Activated CD8-positive, alpha-beta memory T cell treated with anti-CD3 and anti-CD28 coated beads, Interleukin-2, amount 50 U/mL, for 48 hours (primary cell): ENCODE data around the gene ARFGAP3.

Source experiments
- DNase-seq: peaks from one replicate; pipeline ENCODE4 v3.0.0-alpha.2; 2020

ARFGAP3 gene

DNA sequence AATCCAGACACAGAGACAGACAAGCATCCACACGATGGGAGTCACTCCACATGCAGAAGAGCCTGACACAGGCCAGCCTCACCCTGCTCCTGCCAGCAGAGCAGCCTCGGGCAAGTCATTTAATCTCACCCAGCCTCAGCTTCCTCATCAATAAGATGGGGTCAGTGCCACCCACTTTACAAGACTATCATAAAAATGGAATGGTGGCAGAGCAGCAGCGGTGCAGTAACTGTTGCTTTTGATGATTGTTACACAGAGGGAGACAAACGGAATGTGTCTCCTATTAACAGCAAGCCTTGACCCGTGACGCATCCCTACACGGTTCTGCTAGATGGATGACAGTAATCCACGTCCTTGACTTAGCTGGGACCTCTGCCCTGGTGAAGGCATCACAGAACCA lies 26.0 kb upstream of the ARFGAP3 start:
- DNase-seq = no peak

GRCh38 chr22:42881982-42882656 lies 25.0 kb upstream of the ARFGAP3 start:
- no peak for DNase-seq

DNA sequence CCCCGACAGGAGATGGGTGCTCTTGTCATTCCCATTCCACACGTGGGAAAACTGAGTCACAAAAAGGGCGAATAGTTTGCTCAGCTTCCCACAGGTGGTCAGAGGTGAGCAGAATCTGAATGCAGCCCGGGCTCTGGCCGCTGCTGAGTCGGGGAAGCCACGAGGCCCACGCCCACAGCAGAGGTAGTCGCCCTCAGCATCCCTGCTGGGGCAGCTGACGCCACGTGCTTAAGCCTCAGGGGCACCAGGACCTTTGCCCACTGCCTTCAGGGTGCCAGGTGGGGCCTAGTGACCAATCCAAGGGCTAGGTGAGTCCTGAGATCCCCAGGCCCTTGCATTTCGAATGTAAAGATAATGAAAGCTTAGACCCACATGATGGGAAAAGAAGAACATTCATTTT lies 24.2 kb upstream of the ARFGAP3 start:
- no peak for DNase-seq

DNA sequence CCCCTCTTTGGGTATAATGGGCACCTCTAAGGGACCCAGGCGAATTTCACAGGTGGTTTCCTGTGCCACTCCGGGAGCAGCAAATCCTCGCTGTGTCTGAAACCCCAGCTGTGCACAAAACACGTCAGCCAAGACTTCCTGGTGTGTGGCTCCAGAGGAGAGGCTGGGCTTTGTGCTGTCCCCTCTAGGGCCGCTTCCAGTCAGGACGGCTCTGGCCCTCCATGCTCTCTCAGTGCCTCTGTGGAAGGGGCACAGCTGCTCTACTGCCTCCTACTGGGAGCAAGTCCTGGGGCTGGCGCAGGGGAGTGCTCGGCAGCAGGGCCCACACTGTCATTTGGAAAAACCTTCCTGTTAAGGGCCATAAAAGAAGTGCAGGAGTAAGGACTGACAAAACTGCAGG lies 23.7 kb upstream of the ARFGAP3 start:
- no peak for DNase-seq

DNA sequence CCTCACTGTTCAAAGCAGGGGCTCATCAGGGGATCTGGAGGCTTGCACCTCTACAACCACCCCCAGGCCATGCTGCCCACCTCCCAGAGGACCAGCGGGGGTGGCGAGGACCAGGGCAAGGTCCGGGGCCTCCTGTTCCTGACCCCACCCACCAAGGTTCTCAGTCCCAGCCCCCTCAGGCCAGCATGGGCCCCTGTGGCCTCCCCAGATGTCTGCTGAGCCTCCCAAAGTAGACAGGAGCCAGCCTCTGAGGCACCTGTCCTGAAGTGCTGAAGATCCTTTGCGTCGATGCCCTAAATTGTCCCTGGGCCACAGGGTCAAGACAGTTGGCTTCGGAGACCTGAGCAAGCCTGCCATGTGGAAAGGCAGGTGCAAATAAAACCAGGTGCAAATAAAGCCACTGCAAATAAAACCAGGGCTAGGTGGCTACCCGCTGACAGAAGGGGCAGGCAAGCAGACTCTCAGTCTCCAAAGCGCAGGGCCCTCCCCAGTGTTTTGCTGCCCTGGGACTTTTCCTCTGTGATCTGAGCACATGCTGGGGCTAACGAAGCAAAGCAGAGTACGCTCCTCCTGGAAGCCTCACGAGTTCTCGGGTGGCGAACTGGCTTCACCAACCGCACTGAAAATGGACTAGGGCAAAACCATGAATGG lies 22.4 kb upstream of the ARFGAP3 start:
- DNase-seq = no peak

DNA sequence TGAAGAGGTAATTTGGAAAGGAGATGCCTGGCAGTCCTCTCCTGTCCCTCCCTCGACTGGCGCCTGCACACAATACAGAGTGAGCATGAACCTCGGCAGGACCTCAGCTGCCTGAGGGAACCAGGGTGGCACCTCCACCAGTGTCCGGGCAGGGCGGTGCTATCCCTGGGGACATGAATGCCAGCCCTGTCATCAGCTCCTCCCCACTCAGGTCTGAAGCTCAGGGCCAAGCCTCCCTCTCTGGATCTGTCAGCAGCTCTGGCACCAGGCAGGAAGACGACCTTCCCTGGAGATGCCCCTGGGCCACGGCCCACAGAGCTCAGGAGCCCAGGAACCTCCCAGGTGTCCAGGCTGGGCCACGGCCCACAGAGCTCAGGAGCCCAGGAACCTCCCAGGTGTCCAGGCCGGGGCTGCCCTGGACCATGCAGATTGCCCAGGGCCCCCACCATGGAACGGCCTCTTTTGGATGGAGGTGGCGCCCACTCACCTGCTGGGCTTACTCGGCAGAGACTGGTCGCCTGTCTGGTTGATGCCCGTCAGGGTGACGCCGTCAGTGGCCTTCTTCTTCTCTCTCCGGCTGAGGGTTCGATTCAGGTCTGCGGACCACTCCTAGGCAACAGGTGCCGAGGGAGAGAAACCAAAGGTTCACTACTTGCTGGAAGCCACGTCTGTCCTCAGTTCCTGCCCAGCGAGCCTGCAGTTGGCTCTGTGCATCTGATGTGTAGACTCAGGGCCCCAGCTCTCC lies 21.7 kb upstream of the ARFGAP3 start:
- no peak for DNase-seq

GRCh38 chr22:42877597-42878340 lies 20.7 kb upstream of the ARFGAP3 start:
- DNase-seq = no peak

DNA sequence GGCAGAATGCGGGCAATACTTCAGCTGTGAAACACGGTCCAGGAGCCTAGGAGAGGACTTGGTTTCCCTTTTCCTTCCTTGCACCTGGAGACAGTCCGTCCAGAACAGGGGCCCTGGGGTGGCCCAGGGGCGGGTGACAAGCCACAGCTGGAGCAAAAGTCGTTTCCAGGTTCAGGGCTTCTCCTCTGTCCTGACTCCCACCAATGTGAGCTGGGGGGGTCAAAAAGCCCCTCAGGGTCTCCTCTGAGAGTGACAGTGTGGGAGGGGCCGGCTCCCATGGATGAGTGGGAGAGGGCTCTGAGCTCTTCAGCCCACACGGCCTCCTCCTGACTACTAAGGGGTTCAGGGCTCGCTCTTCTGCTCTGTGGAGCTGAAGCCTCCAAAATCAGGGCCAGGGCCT lies 20.1 kb upstream of the ARFGAP3 start:
- no peak for DNase-seq

DNA sequence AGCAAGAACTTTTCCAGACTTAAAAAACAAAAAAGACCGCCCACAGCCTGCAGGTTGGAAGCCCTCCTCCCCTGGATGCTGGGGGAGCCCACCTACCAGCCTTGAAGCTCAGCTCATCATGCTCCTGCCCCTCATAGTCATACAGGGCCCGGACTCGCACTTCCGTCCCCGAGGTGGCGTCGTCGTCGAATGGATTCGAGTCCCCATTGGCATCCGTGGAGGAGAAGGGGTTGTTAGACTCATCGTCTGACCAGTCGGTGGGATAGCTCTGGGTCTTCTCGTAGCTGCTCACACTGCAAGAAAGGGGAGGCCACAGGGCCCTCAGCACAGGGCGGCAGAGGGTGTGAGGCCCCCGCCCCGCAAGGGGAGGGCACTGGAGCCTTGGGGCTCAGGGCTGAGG lies 19.0 kb upstream of the ARFGAP3 start:
- DNase-seq = no peak

- DNase-seq = no peak
These were observed 16.9 kb upstream of the ARFGAP3 start for GRCh38 chr22:42874010-42874409.

- DNase-seq = no peak
These were observed 16.3 kb upstream of the ARFGAP3 start for GRCh38 chr22:42873356-42873755.

GRCh38 chr22:42872821-42873220 lies 15.7 kb upstream of the ARFGAP3 start:
- DNase-seq = no peak

DNA sequence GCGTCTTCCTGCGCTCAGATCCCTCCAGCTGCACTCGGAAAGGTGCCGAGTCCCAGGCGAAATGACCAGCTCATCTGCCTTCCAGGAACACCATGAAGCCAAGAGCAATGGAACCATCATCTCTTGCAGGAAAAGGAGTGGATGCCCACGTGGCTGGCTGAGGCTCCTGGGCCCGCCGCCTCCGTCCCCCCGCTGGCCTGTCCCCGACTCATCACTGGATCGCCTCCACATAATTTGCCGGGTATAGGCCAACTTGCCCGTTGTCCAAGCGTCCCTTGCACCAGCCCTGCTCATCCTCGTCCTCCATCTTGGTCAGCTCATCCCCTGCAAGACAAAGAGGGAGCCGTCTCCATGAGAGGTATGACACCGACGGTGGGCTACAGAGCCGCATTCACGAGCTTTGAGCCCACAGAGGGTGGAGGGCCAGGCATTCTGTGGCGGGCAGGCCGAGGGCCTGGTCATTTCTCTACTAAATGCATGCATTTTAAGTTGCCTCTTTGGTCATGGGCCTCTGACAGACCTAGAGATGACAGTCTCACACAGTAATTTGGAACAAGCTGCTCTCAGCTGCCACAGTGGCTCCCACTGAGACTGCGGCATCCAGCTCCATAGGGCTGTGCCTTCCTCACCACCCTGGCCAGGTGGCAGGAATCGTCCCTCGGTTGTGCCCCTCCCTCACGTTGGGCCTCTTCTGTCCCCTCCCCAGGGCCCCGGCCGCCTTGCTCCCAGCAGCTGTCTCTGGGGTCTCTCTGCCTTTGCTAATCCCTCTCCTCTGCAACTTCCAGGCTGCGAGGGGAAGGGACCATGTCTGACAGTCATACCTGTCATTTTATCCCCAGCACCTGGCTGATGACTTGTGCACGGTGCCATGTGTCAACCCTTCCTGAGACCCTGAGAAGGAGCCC lies 14.3 kb upstream of the ARFGAP3 start:
- DNase-seq = no peak

GRCh38 chr22:42869888-42870480 lies 12.9 kb upstream of the ARFGAP3 start:
- DNase-seq = no peak

- no peak for DNase-seq
These were observed 12.4 kb upstream of the ARFGAP3 start for GRCh38 chr22:42869463-42869862.

GRCh38 chr22:42868751-42869251 lies 11.7 kb upstream of the ARFGAP3 start:
- no peak for DNase-seq

DNA sequence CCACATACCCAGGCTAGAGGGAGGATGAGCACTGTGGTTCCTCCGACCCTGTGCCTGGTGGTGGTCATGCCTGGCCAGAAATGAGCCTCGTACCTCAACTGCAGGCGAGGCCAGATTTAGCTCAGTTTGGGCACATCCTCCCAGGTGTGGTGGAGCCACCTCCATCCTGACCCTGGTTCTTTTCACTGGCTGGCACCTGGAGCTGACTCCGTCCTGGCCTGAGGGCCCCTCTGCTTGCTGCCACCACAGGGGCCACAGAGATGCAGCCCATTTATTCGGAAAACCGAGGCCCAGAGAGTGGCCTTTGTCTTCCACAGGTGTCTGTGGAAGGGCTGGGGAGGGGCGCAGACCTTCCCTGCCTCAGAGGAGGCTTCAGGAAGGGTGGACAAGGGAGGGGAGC lies 9.0 kb upstream of the ARFGAP3 start:
- DNase-seq = no peak

GRCh38 chr22:42865536-42865935 lies 8.5 kb upstream of the ARFGAP3 start:
- DNase-seq = no peak

- DNase-seq = no peak
These were observed 6.4 kb upstream of the ARFGAP3 start for GRCh38 chr22:42863349-42863961.

DNA sequence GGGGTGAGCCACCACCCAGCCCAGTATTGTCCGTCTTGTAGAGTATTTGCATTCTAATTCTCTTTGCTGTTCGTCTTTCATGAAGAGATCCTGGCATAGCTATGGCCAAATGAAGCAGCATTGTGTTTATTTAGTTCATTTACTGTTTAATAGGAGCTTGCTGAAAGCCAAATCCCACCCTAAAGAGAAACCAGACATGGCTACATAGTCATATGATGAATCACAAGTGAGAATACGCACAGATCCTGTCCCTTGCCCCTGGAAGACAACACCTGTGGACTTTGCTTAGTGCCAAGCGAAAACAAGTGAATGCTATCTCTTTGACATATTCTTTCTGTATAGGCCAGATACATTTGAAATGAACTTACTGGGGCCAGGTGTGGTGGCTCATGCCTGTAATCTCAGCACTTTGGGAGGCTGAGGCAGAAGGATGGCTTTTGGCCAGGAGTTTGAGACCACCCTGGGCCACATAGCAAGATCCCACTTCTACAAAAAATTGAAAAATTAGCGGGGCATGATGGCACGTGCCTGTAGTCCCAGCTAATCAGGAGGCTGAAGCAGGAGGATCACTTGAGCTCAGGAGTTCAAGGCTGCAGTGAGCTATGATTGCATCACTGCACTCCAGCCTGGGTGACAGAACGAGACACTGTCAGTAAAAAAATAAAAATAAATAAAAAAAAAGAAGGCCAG lies 5.1 kb upstream of the ARFGAP3 start:
- no peak for DNase-seq

DNA sequence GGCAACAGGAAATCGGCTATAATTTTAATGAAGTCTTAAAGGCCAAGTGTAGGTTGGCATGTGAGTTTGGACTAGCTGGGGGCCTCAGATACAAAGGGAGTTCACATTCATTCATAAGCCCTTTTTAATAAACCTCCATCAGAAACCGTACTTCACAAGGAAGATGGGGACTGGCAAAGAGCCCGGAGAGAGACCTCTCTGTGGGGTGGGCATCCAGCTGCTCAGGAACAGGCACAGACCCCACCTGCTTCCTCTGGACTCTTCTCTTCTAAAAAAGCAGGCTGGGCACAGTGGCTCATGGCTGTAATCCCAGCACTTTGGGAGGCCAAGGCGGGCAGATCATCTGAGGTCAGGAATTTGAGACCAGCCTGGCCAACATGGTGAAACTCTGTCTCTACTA lies 3.9 kb upstream of the ARFGAP3 start:
- no peak for DNase-seq
